NCI-H128 (cell line): ENCODE data around the gene KIAA2012.

ENCODE experiments used
- DNase-seq: peaks from one replicate; lab custom pipeline; 2025; ENCODE audit not compliant: unreplicated experiment; lab: John Stamatoyannopoulos, UW

KIAA2012 gene

DNA sequence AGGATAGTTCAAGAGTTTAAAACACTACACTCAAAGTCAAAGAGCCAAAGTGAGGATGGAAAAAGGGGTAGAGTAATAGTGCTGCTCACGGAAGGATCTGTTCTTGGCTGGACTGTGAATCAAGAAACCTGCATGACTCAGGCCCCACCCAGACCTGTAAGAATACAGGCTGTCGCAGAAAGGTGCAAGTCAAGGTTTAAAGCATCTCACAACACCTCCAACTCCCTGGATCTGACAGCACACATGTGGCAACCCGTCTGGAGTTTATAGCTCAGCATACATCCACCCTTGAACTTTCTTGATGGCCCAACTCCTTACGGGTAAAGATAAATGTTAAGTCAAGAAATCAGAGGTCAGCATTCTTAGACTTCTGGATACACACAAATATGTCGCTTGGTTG is 6.3 kb downstream of the KIAA2012 start:
- DNase-seq, result no peak

DNA sequence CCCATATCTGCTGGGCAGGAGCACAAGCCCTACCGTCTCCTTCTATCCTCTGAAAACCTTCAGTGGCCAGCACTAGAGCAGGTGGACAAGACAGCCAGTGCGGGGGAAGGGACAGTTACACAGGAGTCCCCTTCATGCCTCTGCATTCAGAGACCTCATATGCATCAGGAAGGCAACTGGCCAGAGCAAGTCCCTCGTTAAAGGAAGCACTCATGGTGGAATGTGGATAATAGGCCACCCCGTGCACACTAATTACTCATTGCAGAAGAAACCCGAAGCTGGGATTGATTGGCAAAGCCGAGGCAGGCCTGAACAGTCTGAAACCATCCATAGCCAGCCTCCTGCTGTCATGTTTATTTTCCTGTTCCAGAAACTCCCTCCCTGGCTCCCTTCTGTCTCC is 11.2 kb downstream of the KIAA2012 start:
- peak; percentile 24 for DNase-seq

DNA sequence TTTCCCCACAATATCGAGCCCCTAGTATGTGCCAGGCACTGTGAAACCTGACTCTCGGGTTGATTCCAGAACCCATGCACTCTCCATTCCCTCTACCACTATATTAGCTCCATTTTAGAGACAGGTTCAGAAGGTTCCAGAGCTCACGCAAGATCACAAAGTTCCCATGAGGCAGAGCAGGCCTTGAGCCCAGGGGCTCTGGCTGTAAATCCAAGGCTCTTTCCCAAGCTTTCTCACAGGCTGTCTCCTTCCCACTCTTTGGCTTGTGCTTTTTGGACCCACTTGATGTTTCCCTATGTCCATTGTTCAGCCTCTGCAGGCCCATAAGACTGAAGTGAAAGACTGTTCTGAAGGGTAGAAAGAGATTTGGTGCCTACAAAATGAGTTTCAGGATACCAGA is 15.7 kb downstream of the KIAA2012 start:
- DNase-seq, result no peak

DNA sequence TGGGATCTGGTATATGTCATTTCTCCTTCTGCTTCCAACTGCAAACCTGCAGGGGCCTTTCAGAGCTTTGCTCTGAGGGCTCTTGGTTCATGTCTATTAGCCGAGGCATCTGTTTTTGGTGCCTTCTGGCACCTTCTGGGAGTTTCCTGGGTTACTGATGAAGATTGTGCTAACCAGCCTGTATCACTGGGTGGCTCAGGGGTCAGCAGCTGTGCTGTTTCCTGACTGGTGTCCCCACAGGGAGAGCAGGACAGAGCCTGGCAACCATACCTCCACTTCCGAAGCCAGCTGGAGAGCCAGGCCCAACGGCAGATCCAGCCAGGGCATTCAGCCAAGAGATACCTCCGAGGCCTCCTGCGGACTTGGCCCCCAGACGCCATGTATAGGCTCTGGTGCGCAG is 17.5 kb downstream of the KIAA2012 start:
- DNase-seq, result no peak

DNA sequence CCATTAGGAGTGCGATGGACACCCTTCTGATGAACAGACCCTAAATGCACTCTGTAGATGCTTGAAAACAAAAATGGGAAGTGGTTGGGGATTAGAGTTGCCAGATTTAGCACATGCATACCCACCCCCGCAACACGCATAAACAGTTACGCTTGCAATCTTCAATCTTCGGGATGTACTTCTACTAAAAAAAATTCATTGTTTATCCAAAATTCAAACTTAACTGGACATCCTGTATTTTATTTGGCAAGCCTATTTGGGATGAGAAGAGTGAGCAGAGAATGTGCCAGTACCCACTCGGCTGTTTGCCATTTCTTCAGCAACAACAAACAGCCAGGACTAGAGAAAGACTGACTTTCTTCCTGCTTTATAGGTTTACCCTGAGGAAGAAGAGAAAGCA is 18.4 kb downstream of the KIAA2012 start:
- DNase-seq, result no peak

DNA sequence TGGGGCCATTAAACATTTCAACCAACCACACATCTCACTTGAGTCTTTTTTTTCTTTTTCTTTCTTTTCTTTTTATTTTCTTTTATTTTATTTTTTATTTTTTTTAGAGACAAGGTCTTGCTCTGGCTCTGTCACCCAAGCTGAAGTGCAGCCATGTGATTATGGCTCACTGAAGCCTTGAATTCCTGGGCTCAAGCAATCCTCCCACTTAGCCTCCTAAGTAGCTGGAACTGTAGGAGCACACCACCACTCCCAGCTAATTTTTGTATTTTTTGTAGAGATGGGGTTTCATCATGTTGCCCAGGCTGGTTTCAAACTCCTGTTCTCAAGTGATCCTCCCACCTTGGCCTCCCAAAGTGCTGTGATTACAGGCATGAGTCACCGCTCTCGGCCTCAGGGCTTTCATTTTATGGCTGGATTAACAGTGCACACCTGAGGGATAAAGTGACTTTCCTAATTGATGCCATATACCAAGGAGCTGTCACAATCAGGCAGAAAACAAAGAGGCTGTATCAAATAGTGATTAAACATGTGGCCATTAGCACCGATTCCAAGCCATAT is 21.5 kb downstream of the KIAA2012 start:
- DNase-seq, result no peak

DNA sequence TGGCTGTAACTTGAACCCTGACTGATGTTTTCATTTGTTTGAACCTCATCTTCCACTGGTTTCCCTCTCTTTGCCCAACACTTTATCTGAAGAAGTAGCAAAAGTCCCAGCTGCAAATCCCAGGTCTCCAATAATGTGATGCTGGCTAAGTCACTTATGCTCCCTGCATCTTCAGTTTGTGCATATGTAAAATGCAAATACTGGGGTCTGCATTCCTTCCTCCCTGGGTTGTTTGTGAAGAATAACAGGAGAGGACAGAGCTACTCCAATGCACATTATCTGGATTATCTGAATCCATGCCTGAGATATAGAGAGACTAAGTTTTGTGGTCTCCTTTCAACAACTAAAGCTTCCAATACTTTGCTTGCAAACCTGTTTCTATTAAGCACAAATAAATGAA is 22.2 kb downstream of the KIAA2012 start:
- no peak for DNase-seq

DNA sequence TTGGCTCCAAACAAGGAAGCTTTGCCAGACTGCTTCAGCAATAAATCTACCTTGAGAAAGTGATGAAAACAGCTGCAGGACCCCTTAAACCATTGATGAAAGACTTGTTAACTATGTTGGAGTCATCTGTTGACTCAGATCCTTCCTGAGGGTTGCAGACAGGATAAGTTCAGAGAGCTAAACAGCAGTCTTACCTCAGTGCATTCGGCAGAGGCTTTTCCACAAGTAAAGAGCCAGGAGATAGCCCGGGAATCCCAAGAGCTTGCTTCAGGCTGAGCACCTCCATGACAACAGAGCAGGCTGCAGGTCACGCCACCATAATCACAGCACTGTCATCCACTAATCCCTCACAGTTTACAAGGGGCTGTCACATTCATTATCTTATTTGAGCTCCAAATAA is 23.7 kb downstream of the KIAA2012 start:
- DNase-seq, result no peak

DNA sequence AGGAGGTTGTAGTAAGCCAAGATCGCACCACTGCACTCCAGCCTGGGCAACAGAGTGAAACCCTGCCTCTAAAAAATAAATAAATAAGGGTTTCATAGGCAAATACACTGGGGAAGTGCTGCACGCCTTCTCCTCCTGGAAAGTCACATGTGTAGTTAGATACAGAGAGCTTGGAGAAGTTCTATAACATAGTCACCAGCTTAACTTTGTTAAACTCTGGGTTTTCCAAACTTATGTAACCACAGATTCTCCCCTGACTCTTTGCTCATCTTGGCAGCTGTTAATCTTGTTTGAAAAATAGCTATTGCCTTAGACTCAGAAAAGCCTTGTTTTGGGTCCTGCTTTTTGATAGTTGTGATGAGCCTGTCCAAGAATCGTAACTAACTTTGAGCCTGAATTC is 25.2 kb downstream of the KIAA2012 start:
- DNase-seq, result no peak

DNA sequence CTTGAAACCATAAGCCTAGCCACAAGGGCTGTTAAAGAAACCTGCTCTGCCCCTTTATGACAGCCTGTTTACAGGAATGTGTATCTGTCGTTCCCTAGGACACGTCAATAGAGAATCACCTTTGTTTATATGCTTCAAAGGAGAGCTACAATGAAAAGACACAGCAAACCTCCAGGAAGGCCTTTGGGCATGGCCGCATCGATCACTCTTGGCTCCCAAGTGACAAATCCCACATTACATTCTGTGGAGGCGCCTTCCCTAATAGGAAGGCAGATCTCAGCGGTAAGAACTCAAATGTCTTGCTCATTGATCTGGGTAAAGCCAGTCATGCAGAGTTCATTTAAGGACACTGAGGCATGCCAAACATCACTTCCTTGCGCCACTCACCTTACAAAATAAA is 26.5 kb downstream of the KIAA2012 start:
- no peak for DNase-seq

DNA sequence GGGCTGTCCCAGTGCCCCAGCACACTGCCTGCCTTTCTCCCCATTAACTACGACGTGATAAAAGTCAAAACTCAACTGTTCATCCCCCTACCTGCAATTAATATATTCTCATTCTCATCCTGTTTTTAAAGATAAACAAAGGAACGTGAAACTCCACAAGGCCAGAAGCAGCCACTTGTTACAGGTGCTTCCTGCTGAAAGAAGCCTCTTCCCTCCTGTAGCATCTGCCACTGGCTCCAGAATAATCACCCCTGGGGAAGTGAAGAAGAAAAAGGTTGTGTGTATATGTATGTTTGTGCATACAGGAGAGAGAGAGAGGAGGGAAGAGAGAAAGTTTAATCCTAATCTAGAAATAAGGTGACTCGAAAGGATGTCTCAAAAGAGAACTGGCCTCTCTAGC is 27.1 kb downstream of the KIAA2012 start:
- DNase-seq, result no peak

DNA sequence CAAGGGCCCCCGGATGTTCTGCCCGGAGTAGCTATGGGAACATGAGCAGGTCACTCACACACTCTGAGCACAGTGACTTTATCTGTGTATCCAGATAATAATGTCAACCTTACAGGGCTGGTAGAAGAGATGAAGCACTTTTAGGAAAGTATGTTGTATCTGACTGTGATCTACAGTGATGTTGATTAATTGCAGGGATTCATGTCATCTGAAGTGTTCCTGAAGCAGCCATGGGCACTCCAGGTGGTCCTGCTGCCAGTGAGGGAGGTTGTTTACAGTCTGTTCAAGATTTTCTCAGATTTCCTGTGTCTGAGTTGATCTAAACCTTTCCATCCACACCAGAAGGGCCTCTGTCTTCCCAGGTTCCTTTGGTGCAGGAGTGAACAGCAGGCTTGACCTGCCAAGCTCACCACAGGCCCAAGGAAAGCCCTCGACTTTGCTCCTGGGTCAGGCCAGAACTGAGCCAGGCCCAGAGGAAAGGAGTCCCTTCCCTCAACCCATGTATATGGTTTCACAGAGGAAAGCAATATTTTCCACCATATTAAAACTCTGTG is 28.0 kb downstream of the KIAA2012 start:
- DNase-seq, result peak; percentile 14

DNA sequence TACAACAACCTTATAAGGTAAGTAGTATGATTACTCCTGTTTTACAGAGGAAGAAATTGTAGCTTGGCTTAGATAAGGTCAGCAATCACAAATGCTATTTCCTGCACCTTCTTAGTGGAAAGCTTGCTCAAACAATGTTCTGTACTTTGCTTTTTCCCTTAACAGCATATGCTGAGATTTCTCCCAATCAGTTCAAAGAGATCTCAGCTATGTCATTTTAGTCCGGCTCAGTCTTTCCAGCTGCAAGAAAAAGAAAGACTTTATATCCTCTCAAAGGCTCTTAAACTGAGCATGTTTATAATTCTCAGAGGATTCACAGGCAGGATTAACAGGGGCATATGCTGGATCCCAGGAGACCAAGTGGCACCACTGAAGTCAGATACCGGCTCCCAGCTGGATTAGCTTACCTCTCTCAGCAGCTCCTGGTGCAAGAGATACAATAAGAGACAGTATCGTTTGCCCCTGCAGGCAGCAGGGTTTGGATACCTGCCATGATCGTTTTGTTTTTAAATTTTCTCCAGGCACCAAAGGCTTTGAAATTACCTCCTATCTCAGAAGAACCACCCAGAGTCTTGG is 29.5 kb downstream of the KIAA2012 start:
- no peak for DNase-seq

DNA sequence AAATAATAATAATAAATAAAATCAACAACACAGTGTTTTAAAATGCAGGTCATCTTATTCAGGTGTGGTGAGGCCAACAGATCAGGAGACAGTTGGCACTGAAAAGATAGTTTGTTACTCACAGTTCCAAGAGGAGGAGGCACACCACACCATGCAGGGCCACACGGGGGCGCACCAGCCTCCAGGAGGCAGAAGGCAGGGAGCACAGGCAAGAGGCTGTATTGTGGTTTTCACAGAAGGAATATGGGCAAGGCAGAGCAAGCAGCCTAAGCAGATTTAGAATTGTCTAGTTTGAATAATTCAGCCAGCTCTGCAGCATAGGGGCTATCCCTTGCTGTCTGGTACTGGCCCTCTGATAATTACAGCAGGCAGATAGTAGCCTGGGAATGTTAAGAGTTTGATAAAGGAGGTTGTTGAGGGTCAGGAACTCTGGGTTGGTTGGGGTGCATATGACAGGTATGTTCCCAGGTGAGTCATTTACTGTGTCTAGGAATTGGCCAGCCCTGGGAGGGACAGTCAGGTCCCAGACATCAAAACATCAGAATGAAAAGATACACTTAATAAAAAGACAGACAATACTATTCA is 31.3 kb downstream of the KIAA2012 start:
- DNase-seq, result no peak

DNA sequence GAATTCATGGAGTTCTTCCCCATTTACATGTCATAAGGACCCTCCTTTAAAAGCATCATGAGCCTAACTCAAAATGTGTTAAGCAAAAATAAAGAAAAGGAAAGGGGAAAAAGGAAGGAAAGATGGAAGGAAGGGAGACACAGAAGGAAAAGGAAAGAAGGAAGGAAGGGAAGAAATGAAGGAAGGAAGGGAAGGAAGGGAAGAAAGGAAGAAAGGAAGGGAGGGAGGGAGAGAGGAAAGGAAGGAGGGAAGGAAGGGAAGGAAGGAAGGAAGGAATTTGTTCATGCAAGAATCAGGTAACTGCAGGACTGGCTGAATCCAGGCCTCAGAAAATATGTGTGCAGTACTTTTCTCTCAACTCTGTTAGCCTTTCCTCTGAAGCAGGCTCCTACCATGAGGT is 32.0 kb downstream of the KIAA2012 start:
- no peak for DNase-seq

DNA sequence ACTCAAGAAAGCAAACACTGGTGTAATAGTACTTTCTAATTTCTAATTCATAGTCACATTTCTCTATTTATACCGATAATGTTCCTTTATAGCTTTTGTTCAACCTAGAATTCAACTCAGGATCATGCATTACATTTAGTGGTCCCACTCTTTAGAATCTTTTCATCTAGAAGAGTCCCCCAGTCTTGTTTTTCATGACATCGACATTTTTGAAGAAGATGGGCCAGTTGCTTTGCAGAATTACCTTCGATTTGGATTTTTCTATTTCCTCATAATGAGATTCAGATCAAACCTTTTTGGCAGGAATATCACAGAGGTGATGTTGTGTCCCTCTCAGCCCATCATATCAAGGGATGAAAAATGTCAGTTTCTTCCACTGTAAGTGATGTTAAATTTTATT is 35.3 kb downstream of the KIAA2012 start:
- DNase-seq, result no peak

DNA sequence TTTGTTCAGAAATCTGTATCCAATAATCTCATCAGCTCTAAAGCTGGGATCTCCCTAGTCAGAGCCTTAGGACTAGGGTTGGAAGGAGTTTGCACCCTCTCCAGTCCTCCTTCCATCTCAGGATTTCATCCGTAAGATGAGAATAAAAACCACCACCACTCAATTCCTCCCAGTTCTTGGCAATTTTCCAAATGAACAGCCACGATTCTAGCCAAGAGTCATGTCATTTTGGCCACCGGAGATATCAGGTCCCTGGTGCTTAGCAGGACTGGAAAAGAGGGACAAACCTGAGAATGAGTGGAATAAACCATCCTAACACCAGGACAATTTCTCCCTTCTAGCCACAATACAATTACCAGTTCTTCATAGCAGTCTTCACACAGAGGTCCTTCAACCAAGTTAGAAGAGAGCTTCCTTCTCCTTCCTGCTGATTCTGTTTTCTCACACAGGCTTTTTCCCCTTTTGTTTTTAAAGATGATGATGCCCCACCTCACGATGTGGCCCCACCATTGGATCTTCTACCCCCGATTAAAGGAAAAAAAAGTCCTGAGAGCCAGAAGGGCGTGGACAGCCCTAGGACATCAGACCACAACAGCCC is 36.2 kb downstream of the KIAA2012 start:
- no peak for DNase-seq

DNA sequence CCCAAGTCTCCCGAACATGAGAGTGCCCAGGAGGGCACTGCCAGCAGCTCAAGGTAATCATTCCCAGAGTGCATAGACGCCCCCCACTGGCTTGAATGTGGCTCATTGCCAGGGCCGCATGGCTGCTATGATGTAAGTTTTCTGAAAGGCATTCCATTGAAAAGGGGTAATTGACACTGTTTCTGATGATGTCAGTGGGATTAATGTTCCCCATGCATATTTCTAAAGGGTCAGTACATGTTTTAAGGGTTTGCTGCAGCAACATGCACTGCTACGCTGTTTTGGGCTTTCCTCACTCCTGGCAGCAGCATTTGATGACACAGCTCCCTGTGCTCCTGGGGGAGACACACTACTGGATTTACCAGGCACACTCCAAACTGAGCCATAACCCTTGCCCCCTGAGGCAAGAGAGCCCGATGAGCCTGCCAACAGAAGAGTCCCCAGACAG is 36.7 kb downstream of the KIAA2012 start:
- no peak for DNase-seq

DNA sequence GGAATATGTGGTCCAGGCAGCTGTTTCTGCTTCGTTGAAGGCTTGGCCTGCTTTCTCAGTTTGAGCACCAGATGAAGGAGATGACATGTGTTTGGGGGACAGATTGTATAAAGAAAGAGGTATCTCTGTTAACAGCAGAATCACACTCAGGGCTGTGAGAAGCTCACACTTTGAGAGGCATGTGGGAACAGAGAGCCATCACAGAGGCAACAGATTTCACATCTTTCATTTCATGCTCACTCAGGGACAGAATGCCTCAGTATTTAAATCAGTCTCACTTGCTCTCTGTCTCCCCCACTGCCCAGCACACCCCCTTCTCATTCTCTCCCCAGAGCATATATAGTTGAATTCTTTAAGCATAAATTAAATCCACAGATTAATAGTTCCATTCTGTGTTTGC is 37.4 kb downstream of the KIAA2012 start:
- DNase-seq, result no peak

DNA sequence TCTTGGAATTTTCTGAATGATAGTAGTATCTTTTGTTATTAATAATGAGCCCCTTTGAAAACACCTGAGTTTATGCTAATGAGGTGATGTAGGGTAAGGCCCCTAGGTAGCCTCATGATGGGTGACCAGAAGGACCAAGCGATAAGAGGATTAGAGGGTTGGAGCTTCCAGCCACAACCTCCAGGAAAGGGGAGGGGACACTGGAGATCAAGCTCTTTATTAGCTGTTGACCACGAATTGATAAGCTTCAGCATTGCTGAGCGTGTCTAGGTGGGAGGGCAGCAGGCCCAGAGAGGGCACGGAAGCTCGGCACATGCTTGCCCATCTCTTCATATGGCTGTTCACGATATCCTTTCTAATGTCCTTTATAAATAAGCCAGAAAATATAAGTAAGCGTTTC is 39.0 kb downstream of the KIAA2012 start:
- no peak for DNase-seq

DNA sequence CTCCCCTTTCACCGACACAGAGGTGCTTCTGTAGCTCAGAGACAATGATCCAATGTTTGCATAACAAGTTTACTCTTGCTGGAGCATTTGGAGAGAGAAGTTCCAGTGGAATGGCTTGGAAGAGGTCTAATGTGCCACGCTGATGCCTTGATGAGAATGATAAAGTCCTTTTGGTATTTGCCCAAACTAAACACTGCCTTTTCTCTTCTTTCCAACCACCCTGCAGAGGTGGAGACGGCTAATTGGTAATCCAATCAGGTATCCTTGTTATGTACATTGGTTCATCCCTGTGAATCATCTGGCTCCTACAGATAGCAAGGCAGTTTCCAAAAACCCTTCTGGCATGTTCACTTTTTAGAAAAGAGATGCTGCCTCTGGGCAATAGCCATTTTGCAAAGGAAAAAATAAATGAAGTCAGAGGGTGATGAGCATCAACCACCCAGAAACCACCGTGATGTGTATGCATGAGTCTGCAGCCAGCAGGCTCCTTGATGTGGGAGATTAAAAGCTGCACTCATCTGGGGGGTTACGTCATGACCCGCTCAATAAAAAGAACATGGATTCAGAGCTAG is 40.6 kb downstream of the KIAA2012 start:
- DNase-seq, result no peak

DNA sequence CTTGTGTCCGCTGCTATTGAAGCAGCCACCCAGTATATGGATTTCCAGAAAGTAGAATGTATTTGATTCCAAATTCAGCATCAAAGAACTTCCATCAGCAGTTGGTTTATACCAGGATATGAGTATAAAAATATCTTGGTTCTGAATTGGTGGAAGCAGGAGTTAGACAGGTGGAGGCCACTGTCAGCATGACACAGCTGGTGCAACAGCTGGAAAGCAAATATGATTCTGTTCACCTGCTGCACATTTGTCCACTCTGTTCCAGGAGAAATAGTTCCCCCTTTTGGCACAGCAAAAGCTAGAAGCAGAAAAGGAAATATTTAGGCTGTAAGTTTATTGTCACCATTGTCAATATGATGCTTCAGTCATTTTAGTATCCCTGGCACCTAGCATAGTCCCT is 41.2 kb downstream of the KIAA2012 start:
- no peak for DNase-seq
